Posterior vena cava (tissue), 2 donors: ENCODE results near the gene FAM25C. TPM values are rescaled to one million over a fixed set of nuclear protein-coding genes. Genes with fewer than 3 reads are reported as not detected.
"Not testable (repeated sequence)": the region's sequence is repeated elsewhere in the genome, so short reads cannot be mapped to it uniquely, and the experiment has no call there.

ENCODE experiments used
- DNase-seq: peaks from one replicate; pipeline ENCODE4 v3.0.0-alpha.2; 2020; ENCODE audit warnings: low spot score
- intact Hi-C, 2 donors: fragments of 100-400 bp; cut with DNase I; formaldehyde crosslinking; loops; one replicate each; pipeline versions ENCODE4 v1.14.1 to v1.14.2; 2022 to 2023
- total RNA-seq, 2 donors: library from RNA; stranded (reverse); fragmentation: NEBNext Ultra II Directional; extraction: Animal tissue kit (Norgen Biotek cat#: 25700); gene quantifications; one replicate each; pipeline ENCODE4 v1.2.1, GENCODE V29; 2021
- donor health status: DM: yes; HTN: yes; CAD: no.
- donor health status: DM: yes; HTN: yes; CAD: no.

The FAM25C gene
- total RNA-seq, 2 donors from 2014 or later: not detected

GRCh38 chr10:47962785-47963184, 36.8 kb downstream of the FAM25C start:
- DNase-seq, intact Hi-C loops: not testable (repeated sequence)

- intact Hi-C loops: not testable (repeated sequence)
These were observed 38.9 kb downstream of the FAM25C start for GRCh38 chr10:47960699-47961098.

GRCh38 chr10:47959677-47960076, 39.9 kb downstream of the FAM25C start:
- DNase-seq, intact Hi-C loops: not testable (repeated sequence)

More at GRCh38 chr10:47960699-47961098, 38.9 kb downstream of the FAM25C start:
- DNase-seq: not testable (repeated sequence)

GRCh38 chr10:47957158-47957557, 42.4 kb downstream of the FAM25C start:
- intact Hi-C loops: not testable (repeated sequence)
- peak; percentile 83 for DNase-seq

GRCh38 chr10:47947424-47947823, 52.2 kb downstream of the FAM25C start:
- intact Hi-C loops, DNase-seq: not testable (repeated sequence)

Other genes starting within 250 kb of the FAM25C start
- gene SYT15B, start 236.2 kb downstream of the FAM25C start, total RNA-seq: 1 to 10 TPM; 2.6 to 2.9 TPM
- not detected for gene NPY4R2, start 81.1 kb downstream of the FAM25C start, total RNA-seq